ENCODE results near the gene NPAS2.

The NPAS2 gene

GRCh38 chr2:100855606-100856005, 35.7 kb downstream of the NPAS2 start:
- DNase-seq, result no peak

GRCh38 chr2:100856732-100857131, 36.8 kb downstream of the NPAS2 start:
- DNase-seq, result no peak

- DNase-seq, result no peak
Observed at GRCh38 chr2:100857341-100857740, 37.4 kb downstream of the NPAS2 start.

- DNase-seq, result no peak
Observed at GRCh38 chr2:100857915-100858314, 38.0 kb downstream of the NPAS2 start.

- no peak for DNase-seq
Observed at GRCh38 chr2:100859902-100860301, 40.0 kb downstream of the NPAS2 start.

- no peak for DNase-seq
Observed at GRCh38 chr2:100861340-100861739, 41.4 kb downstream of the NPAS2 start.

- no peak for DNase-seq
Observed at GRCh38 chr2:100862081-100862480, 42.1 kb downstream of the NPAS2 start.

- DNase-seq, result no peak
Observed at GRCh38 chr2:100865816-100866460, 46.0 kb downstream of the NPAS2 start.

GRCh38 chr2:100868083-100868482, 48.1 kb downstream of the NPAS2 start:
- no peak for DNase-seq

- DNase-seq, result no peak
Observed at GRCh38 chr2:100869120-100869519, 49.2 kb downstream of the NPAS2 start.

- DNase-seq, result no peak
Observed at GRCh38 chr2:100870652-100871531, 51.0 kb downstream of the NPAS2 start.

GRCh38 chr2:100875516-100876230, 55.7 kb downstream of the NPAS2 start:
- no peak for DNase-seq

- DNase-seq, result no peak
Observed at GRCh38 chr2:100876231-100876860, 56.4 kb downstream of the NPAS2 start.

GRCh38 chr2:100877555-100877954, 57.6 kb downstream of the NPAS2 start:
- DNase-seq, result no peak

GRCh38 chr2:100878000-100878791, 58.3 kb downstream of the NPAS2 start:
- DNase-seq, result no peak

- DNase-seq, result no peak
Observed at GRCh38 chr2:100879296-100879695, 59.4 kb downstream of the NPAS2 start.

GRCh38 chr2:100880036-100880435, 60.1 kb downstream of the NPAS2 start:
- DNase-seq, result no peak

- DNase-seq, result no peak
Observed at GRCh38 chr2:100880730-100881129, 60.8 kb downstream of the NPAS2 start.

GRCh38 chr2:100882645-100883613, 63.0 kb downstream of the NPAS2 start:
- DNase-seq, result no peak

- no peak for DNase-seq
Observed at GRCh38 chr2:100884145-100884621, 64.2 kb downstream of the NPAS2 start.

GRCh38 chr2:100886085-100886484, 66.1 kb downstream of the NPAS2 start:
- no peak for DNase-seq
